AG04450 (cell line): ENCODE data around the gene CDC14B. TPM values are rescaled to one million over a fixed set of nuclear protein-coding genes. Genes with fewer than 3 reads are reported as not detected.

Source experiments
- CTCF ChIA-PET: fragments of 300-600, 350-600 bp; formaldehyde crosslinking; extraction: SDS; loops from one replicate; lab custom pipeline; 2022; ENCODE audit warnings: antibody characterized with exemption, inconsistent platforms; lab: Charles Lee
- POLR2A ChIA-PET: fragments of 350-600 bp; formaldehyde crosslinking; extraction: SDS; loops from one replicate; lab custom pipeline; 2021; ENCODE audit warnings: antibody characterized with exemption, inconsistent platforms; lab: Yijun Ruan, JAX
- DNase-seq: peaks from one replicate; pipeline ENCODE4 v3.0.0-alpha.2; 2011; ENCODE audit warnings: low read depth, low spot score
- H3K27ac ChIP-seq: one replicate; pipeline ENCODE4 v1.5.1; 2012; ENCODE audit warnings: low read depth, low read length, control low read depth
- H3K27me3 ChIP-seq: one replicate; pipeline ENCODE4 v1.6.0; 2012; ENCODE audit warnings: low read length; ENCODE audit not compliant: control insufficient read depth, insufficient read depth
- H3K4me3 ChIP-seq: 2 replicates; pipeline ENCODE4 v1.5.1; 2011; ENCODE audit warnings: mild to moderate bottlenecking, low read depth, low read length, control low read depth
- H3K9me3 ChIP-seq: 2 replicates; pipeline ENCODE4 v1.5.1; 2012; ENCODE audit warnings: low read length; ENCODE audit not compliant: control insufficient read depth, insufficient read depth
- polyA plus RNA-seq: library from polyadenylated mRNA; depleted of rRNA; stranded (reverse); fragments of >200 nt; gene quantifications from 2 replicates; pipeline ENCODE4 v1.2.3, GENCODE V29; 2011
- TF ChIP-seq, protein P1 (sequence below): IDR thresholded peaks from 2 replicates; pipeline ENCODE4 v1.5.1; 2011; ENCODE audit warnings: low read depth, low read length, control low read depth, inconsistent platforms

The CDC14B gene
- polyA plus RNA-seq, 1 experiment, result 19.1 TPM

- Histone ChIP-seq H3K4me3 (no peak overlapping the region), H3K27me3 (no peaks in the 10 kb centered on the region), H3K9me3 (no peaks in the 10 kb centered on the region), H3K27ac (no peak overlapping the region)
- CTCF ChIA-PET, result no interaction called here
- TF ChIP-seq, protein P1, sequence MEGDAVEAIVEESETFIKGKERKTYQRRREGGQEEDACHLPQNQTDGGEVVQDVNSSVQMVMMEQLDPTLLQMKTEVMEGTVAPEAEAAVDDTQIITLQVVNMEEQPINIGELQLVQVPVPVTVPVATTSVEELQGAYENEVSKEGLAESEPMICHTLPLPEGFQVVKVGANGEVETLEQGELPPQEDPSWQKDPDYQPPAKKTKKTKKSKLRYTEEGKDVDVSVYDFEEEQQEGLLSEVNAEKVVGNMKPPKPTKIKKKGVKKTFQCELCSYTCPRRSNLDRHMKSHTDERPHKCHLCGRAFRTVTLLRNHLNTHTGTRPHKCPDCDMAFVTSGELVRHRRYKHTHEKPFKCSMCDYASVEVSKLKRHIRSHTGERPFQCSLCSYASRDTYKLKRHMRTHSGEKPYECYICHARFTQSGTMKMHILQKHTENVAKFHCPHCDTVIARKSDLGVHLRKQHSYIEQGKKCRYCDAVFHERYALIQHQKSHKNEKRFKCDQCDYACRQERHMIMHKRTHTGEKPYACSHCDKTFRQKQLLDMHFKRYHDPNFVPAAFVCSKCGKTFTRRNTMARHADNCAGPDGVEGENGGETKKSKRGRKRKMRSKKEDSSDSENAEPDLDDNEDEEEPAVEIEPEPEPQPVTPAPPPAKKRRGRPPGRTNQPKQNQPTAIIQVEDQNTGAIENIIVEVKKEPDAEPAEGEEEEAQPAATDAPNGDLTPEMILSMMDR, result no peak
- POLR2A ChIA-PET, result no interaction called here
- no peak for DNase-seq
Observed at GRCh38 chr9:96489482-96489979, 130.1 kb downstream of the CDC14B start.

- DNase-seq, result no peak
- ChIA-PET CTCF (no interaction called here), POLR2A (no interaction called here)
- no peak overlapping the region for H3K4me3 ChIP-seq
- H3K27me3 ChIP-seq, result no peaks in the 10 kb centered on the region
- H3K27ac ChIP-seq, result no peak overlapping the region
- no peaks in the 10 kb centered on the region for H3K9me3 ChIP-seq
- TF ChIP-seq, protein P1, result no peak
Observed at GRCh38 chr9:96487949-96488348, 131.7 kb downstream of the CDC14B start.

GRCh38 chr9:96487029-96487396 is 132.6 kb downstream of the CDC14B start:
- Histone ChIP-seq H3K27me3 (no peaks in the 10 kb centered on the region), H3K9me3 (no peaks in the 10 kb centered on the region), H3K4me3 (no peak overlapping the region), H3K27ac (no peak overlapping the region)
- DNase-seq, result no peak
- ChIA-PET POLR2A (interaction anchor here (0.6 kb wide), 1 partner anchor 120 kb away, joined by 3 read pairs; no protein-coding TSS in a partner anchor), CTCF (interaction anchor here (1.1 to 1.7 kb wide), 2 partner anchors 84 to 160 kb away, joined by 3 to 4 read pairs; no protein-coding TSS in a partner anchor)
- TF ChIP-seq, protein P1, result no peak

- no peak overlapping the region for H3K4me3 ChIP-seq
- peak; percentile 45 for DNase-seq
- peak overlapping the region; percentile 73 for H3K27ac ChIP-seq
- TF ChIP-seq, protein P1, result no peak
- POLR2A ChIA-PET, result interaction anchor here (0.6 kb wide), 1 partner anchor 121 kb away, joined by 3 read pairs; no protein-coding TSS in a partner anchor
- CTCF ChIA-PET, result interaction anchor here (0.6 to 1.7 kb wide), 3 partner anchors 84 to 169 kb away, joined by 3 to 4 read pairs (median 3); no protein-coding TSS in a partner anchor
- H3K9me3 ChIP-seq, result no peaks in the 10 kb centered on the region
- no peaks in the 10 kb centered on the region for H3K27me3 ChIP-seq
Observed at GRCh38 chr9:96486386-96487028, 133.1 kb downstream of the CDC14B start.

DNA sequence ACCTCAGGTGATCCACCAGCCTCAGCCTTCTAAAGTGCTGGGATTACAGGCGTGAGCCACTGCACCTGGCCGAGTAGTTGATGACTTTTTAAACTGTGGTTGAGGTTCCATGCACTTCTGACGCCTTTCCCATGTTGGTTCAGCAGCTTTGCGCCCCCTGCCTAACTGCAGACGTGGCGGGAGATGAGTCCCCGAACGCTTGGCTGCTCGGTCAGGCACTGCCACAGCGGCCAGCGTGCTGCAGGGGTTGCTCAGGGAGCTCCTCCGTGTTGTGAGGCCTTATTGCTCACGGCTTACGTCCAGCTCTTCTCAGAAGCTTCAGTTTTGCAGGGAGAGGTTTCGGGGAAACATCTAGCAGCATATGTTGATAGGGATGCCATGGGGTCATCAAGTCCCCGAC is 134.4 kb downstream of the CDC14B start:
- ChIA-PET POLR2A (no interaction called here), CTCF (interaction anchor here (1.1 kb wide), 1 partner anchor 181 kb away, joined by 3 read pairs; no protein-coding TSS in a partner anchor)

More for the DNA sequence above, 134.4 kb downstream of the CDC14B start:
- no peak for DNase-seq
- H3K27ac ChIP-seq, result no peak overlapping the region
- no peak overlapping the region for H3K4me3 ChIP-seq
- TF ChIP-seq, protein P1, result no peak
- no peaks in the 10 kb centered on the region for H3K27me3 ChIP-seq
- no peaks in the 10 kb centered on the region for H3K9me3 ChIP-seq
